ENCODE results near the gene PYDC1.
A peak's percentile ranks its signal among the peaks of the same experiment; 100 is the strongest.
"Not testable (repeated sequence)": the region's sequence is repeated elsewhere in the genome, so short reads cannot be mapped to it uniquely, and the experiment has no call there.

Gene PYDC1

DNA sequence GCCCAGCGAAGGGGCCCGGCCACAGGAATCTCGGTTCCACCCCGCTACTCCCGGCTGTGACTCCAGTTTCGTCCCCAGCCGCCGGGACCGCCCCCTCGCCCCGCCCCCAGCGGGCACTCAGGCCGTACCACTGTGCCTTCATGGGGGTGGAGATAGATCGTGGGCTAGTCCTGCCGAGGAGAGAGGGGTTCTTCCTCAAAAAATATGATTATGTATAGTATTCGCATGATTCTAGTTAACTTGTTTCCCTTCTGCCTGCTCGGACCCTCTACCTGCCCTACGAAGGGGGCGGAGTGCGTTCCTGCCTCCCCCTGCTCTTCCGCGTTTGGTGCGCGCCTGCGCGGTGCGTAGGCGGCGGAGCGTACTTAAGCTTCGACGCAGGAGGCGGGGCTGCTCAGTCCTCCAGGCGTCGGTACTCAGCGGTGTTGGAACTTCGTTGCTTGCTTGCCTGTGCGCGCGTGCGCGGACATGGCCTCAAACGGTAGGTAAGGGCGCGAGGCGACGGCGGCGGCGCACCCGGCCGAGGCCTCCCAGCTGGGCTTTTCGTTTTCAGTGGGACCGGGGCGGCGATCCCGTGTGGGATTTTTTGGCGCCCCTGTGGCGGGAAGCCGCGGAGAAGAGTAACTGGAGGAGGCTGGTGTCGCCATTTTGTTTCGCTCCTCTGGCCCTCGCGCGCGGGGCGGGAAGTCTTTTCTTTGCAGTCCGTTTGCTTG lies 37.0 kb downstream of the PYDC1 start, which contains the start of gene FUS:
Gene FUS (plus strand): TSS at position 393 of the 713 bp plus-strand sequence. CDS start 76 bp downstream, at position 469.
- peak; percentile 68 to 69 for DNase-seq (ENCODE audit: low read depth in 2 of 2)

DNA sequence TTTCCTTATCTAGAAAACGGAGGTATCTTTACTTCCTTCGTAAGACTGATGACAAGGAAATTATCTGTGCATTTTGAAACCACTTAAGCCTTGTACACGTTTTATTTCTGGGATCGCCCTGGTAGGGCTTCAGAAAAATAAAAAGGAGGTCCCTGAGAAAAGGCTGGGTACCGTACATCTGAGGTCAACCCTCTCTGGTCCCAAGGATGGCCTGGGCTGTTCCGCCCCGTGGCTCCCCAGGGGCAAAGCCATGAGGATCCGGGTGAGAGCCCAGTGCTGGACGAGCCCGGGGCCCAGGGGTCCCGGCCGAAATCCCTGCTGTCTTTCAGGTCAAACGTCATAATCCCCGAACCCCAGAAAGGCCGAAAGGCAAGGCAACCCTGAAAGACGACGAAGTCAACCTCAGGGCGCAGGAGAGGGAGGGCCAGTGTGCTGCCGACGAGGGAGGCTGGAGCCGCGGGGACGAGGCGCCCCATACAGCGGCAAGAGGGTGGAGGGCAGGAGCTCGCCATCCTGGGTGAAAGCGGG lies 37.7 kb downstream of the PYDC1 start:
- DNase-seq (ENCODE audit: low read depth in 2 of 2), result no peak

DNA sequence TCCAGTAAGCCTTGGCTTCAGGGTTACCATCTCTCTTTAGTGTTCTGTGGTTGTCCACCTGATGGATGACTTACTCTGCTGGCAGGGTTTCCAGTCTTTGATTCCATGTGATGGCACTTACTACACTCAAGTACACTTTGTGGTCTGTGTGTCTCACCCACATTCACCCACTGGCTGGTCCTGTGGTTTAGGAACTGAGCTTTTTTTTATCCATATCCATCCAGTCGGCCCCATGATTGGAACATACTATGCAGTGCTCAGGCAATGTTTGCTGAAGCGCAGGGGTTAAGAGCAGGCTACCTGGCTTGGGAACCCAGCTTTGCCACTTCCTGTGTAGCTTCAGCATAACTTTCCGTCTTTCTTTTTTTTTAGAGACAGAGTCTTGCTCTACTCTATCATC lies 39.8 kb downstream of the PYDC1 start:
- no peak for DNase-seq (ENCODE audit: low read depth in 2 of 2)

DNA sequence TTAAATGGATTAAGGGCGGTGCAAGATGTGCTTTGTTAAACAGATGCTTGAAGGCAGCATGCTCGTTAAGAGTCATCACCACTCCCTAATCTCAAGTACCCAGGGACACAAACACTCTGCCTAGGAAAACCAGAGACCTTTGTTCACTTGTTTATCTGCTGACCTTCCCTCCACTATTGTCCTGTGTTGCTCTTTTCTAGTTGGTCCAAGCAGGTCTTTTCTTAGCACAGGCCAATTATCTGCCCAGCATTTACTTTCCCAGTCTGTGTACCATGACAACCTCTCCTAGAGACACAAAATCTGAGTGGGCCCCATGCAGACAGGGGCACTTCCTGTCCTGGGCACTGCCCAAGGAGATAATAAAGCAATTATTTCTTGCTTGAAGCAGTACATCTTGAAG lies 46.9 kb downstream of the PYDC1 start:
- DNase-seq (ENCODE audit: low read depth in 2 of 2), result not testable (repeated sequence)

DNA sequence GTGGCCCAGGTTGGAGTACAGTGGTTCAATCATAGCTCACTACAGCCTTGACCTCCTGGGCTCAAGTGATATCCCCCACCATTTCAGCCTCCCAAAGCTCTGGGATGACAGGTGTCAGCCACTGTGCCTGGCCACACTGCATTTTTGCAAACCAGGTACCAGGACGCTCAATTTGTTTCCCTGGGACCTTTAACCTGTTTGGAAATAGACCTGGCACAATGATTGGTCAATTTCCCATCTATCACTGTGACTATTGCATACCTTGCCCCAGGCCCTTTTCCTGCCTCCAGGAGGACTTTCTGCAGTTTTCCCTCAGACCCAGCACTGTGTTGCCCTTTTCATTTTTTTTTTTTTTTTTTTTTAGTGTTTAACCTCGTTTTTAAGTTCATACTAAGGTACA lies 48.1 kb downstream of the PYDC1 start:
- DNase-seq (ENCODE audit: low read depth in 2 of 2), result no peak

DNA sequence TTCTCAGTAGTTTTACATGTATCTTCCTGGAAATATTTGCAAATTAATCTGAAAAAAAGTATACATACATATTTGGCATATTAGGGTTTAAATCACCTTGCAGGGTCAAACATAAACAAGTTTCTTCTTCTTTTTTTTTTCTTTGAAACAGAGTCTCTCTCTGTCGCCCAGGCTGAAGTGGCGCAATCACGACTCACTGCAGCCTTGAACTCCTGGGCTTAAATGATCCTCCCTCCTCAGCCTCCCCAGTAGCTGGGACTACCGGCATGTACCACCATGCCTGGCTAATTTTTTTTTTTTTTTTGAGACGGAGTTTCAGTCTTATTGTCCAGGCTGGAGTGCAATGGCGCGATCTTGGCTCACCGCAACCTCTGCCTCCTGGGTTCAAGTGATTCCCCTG lies 49.6 kb downstream of the PYDC1 start:
- no peak for DNase-seq (ENCODE audit: low read depth in 2 of 2)

All from fibroblast of skin of left biceps (primary cell).